ENCODE measurements around the gene COQ8B. TPM values are rescaled to one million over a fixed set of nuclear protein-coding genes. Genes with fewer than 3 reads are reported as not detected.
"Not testable (repeated sequence)": the region's sequence is repeated elsewhere in the genome, so short reads cannot be mapped to it uniquely, and the experiment has no call there.

The COQ8B gene
- total RNA-seq, 1 donor from 2014 or later = 41.6 TPM

DNA sequence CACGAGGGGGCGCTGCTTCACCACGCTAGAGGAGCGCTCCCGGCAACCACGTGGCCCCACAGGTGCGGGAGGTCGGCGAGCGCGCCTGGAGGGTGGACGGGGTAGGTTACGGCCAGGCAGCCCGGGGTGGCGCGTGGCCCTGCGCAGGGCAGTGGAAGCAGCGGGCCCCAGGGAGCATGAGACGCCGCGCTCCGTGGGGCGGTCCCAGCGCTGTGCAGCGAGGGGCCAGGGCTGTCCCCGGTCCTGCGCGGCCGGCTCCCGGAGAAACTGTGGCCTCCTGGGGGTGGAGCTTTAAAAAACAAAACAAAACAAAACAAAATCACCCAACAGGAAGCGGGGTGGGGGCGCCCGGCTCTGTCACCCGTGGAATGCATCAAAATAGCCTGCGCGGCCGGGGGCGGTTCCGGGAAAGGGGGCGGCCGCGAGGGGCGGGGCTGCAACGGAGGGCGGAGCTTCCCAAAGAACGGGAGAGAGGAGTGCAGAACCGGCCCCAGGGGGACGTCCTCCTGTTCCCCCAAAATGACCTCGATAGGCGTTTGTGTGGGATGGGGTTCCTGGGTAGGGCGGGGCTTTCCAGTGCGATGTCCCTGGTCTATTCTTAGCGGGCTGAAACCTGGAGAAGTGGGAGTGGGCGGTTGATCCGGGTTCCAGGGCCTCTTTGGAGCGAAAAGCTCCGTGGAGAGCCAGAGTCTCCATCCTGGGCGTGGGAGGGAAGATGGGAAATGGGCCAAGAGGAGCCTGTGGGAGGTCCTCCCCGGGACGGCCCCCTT lies 53.6 kb downstream of the COQ8B start:
- peaks cover 4% of the 10 kb centered on the region for H3K36me3 Mint-ChIP-seq (ENCODE audit: low read depth)
- H3K4me1 Mint-ChIP-seq (ENCODE audit: low read depth) = peaks cover 20% of the 10 kb centered on the region
- H3K27me3 Mint-ChIP-seq (ENCODE audit: insufficient read depth) = peaks cover 2% of the 10 kb centered on the region
- H3K4me3 Mint-ChIP-seq = peak overlapping the region; percentile 80
- intact Hi-C loops (cut with micrococcal nuclease) = loop anchor here (1.0 kb wide), 9 partner anchors 27 to 599 kb away; partner anchors contain the start of genes ACTMAP, NUMBL and RAB4B
- DNase-seq (ENCODE audit: low spot score) = peak; percentile 87
- peak overlapping the region; percentile 86 for H3K27ac Mint-ChIP-seq
- no peaks in the 10 kb centered on the region for H3K9me3 Mint-ChIP-seq

DNA sequence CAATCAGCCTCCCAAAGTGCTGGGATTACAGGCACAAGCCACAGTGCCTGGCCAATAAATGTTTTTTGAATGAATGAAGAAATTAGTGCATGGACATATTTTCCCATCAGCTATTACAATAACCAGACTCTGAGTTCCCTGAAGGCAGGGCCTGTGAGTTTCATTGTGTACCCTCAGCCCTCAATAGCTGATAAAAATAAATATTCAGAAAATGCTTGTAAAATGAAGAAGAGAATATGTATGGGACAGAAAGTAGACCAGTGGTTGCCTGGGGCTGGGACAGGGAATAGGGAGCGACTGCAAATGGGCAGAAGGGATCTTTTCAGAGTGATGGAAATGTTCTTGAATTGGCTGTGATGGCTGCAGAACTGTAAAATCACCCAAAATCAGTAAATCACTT lies 55.1 kb downstream of the COQ8B start:
- Mint-ChIP-seq H3K4me1 (ENCODE audit: low read depth) (peaks cover 15% of the 10 kb centered on the region), H3K27ac (no peak overlapping the region), H3K9me3 (no peaks in the 10 kb centered on the region), H3K36me3 (ENCODE audit: low read depth) (no peaks in the 10 kb centered on the region), H3K4me3 (peak overlapping the region; percentile 15), H3K27me3 (ENCODE audit: insufficient read depth) (peaks cover 4% of the 10 kb centered on the region)
- intact Hi-C loops (cut with micrococcal nuclease) = loop anchor here (1.0 kb wide), 2 partner anchors 158 to 483 kb away; no protein-coding TSS in a partner anchor
- DNase-seq (ENCODE audit: low spot score) = no peak

DNA sequence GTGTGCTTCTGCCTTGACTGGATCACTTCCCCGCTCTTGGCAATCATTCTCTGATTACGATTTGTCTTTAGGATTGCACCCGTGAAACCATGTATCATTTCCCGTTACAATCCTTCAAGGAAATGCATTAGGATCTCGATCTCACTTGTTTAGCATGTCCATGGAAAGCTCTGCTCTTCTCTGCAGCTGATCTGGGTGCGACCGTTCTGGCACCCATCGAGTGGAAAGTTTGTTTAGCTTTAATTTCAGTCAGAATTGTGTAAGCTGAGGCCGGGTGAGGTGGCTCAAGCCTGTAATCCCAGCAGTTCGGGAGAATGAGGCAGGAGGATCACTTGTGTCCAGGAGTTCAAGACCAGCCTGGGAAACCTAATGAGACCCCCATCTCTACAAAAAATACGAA lies 57.1 kb downstream of the COQ8B start:
- peaks cover 10% of the 10 kb centered on the region for H3K4me1 Mint-ChIP-seq (ENCODE audit: low read depth)
- no peak for DNase-seq (ENCODE audit: low spot score)
- no peaks in the 10 kb centered on the region for H3K9me3 Mint-ChIP-seq
- no peak overlapping the region for H3K4me3 Mint-ChIP-seq
- no peak overlapping the region for H3K27ac Mint-ChIP-seq
- H3K27me3 Mint-ChIP-seq (ENCODE audit: insufficient read depth) = peaks cover 4% of the 10 kb centered on the region
- intact Hi-C loops (cut with micrococcal nuclease) = no loop called here
- no peaks in the 10 kb centered on the region for H3K36me3 Mint-ChIP-seq (ENCODE audit: low read depth)

DNA sequence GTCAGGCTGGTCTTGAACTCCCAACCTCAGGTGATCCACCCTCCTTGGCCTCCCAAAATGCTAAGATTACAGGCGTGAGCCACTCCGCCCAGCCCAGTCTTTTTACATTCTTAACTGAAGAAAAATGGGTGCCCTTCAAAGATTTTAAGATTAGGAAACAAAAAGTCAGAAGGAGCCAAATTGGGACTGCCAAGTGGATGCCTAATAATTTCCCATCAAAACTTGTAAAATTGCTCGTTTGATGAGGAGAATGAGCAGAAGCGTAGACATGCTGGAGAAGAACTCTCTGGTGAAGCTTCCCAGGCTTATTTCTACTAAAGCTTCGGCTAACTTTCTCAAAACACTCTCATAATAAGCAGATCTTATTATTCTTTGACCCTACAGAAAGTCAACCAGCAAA lies 57.6 kb downstream of the COQ8B start:
- no peak for DNase-seq (ENCODE audit: low spot score)
- no peaks in the 10 kb centered on the region for H3K9me3 Mint-ChIP-seq
- no peak overlapping the region for H3K27ac Mint-ChIP-seq
- H3K36me3 Mint-ChIP-seq (ENCODE audit: low read depth) = no peaks in the 10 kb centered on the region
- H3K4me3 Mint-ChIP-seq = no peak overlapping the region
- peaks cover 10% of the 10 kb centered on the region for H3K4me1 Mint-ChIP-seq (ENCODE audit: low read depth)
- intact Hi-C loops (cut with micrococcal nuclease) = no loop called here
- H3K27me3 Mint-ChIP-seq (ENCODE audit: insufficient read depth) = peaks cover 4% of the 10 kb centered on the region

DNA sequence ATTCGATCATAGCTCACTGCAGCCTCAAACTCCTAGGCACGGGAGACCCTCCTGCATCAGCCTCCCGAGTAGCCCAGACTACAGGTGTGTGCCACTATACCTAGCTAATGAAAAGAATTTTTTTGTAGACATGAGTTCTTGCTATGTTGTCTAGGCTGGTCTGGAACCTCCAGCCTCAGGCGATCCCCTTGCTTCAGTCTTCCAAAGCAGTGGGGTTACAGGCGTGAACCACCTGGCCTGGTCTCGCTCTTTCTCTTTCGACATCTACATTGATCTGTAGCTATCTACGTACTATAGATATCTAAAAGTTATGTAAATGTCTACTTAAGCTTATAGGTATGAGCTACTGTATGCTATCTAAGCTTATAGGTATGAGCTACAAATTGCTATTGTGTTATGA lies 58.7 kb downstream of the COQ8B start:
- intact Hi-C loops (cut with micrococcal nuclease) = no loop called here
- Mint-ChIP-seq H3K27ac (no peak overlapping the region), H3K4me3 (no peak overlapping the region), H3K9me3 (no peaks in the 10 kb centered on the region), H3K36me3 (ENCODE audit: low read depth) (no peaks in the 10 kb centered on the region), H3K4me1 (ENCODE audit: low read depth) (no peaks in the 10 kb centered on the region), H3K27me3 (ENCODE audit: insufficient read depth) (peaks cover 4% of the 10 kb centered on the region)
- DNase-seq (ENCODE audit: low spot score) = no peak

DNA sequence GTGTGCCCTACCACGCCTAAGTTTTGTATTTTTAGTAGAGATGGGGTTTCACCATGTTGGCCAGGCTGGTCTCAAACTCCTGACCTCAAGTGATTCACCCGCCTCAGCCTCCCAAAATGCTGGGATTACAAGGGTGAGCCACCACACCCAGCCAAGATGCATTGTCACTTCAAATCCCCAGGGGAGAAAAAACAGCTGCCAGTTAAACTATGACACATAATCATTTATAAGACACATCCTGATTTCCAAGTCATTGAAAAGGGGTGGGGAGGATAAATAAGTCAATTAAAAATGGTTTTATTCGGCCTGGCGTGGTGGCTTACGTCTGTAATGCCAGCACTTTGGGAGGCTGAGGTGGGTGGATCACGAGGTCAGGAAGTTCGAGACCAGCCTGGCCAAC lies 61.0 kb downstream of the COQ8B start:
- DNase-seq (ENCODE audit: low spot score); H3K4me3 Mint-ChIP-seq; intact Hi-C loops (cut with micrococcal nuclease); H3K27me3 Mint-ChIP-seq (ENCODE audit: insufficient read depth); H3K36me3 Mint-ChIP-seq (ENCODE audit: low read depth); H3K4me1 Mint-ChIP-seq (ENCODE audit: low read depth); H3K27ac Mint-ChIP-seq; H3K9me3 Mint-ChIP-seq: not testable (repeated sequence)

DNA sequence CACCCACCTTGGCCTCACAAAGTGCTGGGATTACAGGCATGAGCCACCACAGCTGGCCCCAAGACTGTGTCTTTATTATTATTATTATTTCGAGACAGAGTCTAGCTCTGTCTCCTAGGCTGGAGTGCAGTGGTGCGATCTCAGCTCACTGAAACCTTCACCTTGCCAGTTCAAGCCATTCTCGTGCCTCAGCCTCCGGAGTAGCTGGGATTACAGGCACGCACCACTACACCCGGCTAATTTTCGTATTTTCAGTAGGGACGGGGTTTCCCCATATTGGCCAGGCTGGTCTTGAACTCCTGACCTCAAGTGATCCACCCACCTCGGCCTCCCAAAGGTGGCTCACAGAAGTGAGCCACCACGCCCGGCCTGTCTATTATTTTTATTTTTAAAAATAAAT lies 64.4 kb downstream of the COQ8B start:
- H3K27me3 Mint-ChIP-seq (ENCODE audit: insufficient read depth); H3K4me1 Mint-ChIP-seq (ENCODE audit: low read depth); H3K9me3 Mint-ChIP-seq; intact Hi-C loops (cut with micrococcal nuclease); H3K36me3 Mint-ChIP-seq (ENCODE audit: low read depth); DNase-seq (ENCODE audit: low spot score); H3K4me3 Mint-ChIP-seq; H3K27ac Mint-ChIP-seq: not testable (repeated sequence)

DNA sequence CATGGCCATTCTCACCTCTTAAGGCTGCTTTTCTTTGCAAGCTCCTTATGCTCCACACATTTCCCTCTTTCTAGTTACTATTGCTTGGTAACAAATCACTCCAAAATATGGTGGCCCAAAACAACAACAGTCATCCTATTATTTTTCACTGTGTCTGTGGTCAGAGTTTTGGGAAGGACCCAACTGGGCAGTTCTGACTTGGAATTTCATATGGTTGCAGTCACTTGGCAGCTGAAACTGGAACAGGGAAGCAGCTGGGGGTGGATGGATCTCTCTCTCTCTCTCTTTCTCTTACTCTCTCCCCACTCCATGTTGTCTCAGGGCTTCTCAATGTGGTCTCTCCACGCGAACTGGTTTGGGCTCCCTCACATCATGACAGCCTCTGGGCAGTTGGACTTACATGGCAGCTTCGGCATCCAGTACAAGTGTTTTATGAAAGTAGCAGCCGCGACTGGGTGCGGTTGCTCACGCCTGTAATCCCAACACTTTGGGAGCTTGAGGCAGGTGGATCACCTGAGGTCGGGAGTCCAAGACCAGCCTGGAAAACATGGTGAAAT lies 65.9 kb downstream of the COQ8B start:
- intact Hi-C loops (cut with micrococcal nuclease) = no loop called here
- no peaks in the 10 kb centered on the region for H3K27me3 Mint-ChIP-seq (ENCODE audit: insufficient read depth)

DNA sequence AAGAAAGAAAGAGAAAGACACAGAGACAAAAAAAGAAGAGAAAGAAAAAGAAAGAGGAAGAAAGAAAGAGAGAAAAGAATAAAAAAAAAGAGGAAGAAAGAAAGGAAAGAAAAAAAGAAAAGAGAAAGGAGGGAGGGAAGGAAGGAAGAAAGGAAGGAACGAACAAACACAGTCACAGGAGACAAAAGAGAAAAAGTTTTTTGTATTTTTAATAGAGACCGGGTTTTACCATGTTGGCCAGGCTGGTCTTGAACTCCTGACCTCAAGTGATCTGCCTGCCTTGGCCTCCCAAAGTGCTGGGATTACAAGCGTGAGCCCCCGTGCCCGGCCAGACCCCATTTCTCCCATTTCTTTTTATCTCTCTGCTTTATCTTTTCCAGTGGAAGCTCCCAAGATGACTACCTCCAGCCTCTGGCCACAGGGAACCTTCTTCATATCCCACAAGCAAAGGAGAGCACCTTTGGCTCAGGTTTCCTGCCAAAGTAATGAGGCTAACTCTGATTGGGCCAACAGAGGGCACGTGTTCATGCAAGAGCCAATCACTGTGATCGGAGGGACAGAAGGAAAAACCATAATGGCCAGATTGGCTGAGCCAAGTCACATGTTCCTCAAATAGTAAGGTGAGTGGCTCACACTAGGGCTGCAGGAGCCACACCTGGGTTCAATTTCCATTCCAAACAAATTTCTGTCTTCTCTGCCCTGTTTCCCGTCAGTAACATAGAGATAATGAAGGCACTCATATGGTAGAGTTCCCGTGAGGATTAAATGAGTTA lies 66.6 kb downstream of the COQ8B start:
- DNase-seq (ENCODE audit: low spot score); H3K36me3 Mint-ChIP-seq (ENCODE audit: low read depth); H3K27me3 Mint-ChIP-seq (ENCODE audit: insufficient read depth); intact Hi-C loops (cut with micrococcal nuclease); H3K4me1 Mint-ChIP-seq (ENCODE audit: low read depth); H3K27ac Mint-ChIP-seq; H3K4me3 Mint-ChIP-seq; H3K9me3 Mint-ChIP-seq: not testable (repeated sequence)

More for the DNA sequence above, 65.9 kb downstream of the COQ8B start:
- Mint-ChIP-seq H3K27ac (no peak overlapping the region), H3K36me3 (ENCODE audit: low read depth) (no peaks in the 10 kb centered on the region), H3K4me3 (no peak overlapping the region), H3K4me1 (ENCODE audit: low read depth) (peaks cover 4% of the 10 kb centered on the region), H3K9me3 (no peaks in the 10 kb centered on the region)
- no peak for DNase-seq (ENCODE audit: low spot score)

DNA sequence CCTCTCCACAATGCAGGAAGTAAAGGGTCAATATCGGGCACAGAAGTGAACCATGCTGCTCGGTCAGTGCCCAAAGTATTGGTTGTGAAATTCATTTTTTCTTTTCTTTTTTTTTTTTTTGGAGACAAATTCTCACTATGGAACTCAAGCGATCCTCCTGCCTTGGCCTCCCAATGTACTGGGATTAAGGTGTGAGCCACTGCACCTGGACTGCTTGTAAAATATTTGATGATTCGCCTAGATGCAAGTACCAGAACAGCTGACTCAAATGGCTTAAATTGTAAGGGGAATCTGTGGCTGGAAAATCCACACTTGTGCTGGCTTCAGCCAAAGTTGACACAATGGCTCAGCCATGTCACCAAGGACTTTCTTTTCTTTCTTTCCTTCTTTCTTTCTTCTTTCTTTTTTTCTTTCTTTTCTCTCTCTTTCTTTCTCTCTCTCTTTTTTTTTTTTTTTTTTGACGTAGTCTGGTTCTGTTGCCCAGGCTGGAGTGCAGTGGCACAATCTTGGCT lies 69.9 kb downstream of the COQ8B start:
- peaks cover 7% of the 10 kb centered on the region for H3K4me1 Mint-ChIP-seq (ENCODE audit: low read depth)
- DNase-seq (ENCODE audit: low spot score) = no peak
- no peaks in the 10 kb centered on the region for H3K27me3 Mint-ChIP-seq (ENCODE audit: insufficient read depth)
- H3K27ac Mint-ChIP-seq = no peak overlapping the region
- H3K36me3 Mint-ChIP-seq (ENCODE audit: low read depth) = no peaks in the 10 kb centered on the region
- no peak overlapping the region for H3K4me3 Mint-ChIP-seq
- intact Hi-C loops (cut with micrococcal nuclease) = no loop called here
- no peaks in the 10 kb centered on the region for H3K9me3 Mint-ChIP-seq

DNA sequence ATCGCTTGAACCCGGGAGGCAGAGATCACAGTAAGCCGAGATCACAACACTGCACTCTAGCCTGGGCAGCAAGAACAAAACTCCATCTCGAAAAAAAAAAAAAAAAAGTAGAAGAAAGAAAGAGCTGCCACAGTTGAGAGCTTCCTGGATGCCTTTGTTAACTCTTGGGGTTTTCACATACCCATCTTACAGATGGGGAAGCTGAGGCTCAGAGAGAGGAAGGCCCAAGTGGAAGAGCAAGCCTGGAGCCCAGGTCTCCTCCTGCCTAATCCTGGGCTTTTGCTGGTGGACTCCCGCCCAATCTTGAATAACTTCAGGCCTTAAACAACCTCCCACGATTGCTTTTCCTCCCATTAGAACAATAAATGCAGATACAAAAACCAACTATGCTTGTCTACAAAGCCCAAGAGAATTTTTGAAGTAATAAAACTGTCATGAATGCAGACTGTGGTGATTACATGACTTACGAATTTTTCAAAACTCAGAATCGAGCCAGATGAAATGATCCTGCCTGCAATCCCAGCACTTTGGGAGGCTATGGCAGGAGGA lies 73.9 kb downstream of the COQ8B start:
- no peak overlapping the region for H3K4me3 Mint-ChIP-seq
- H3K27me3 Mint-ChIP-seq (ENCODE audit: insufficient read depth) = no peaks in the 10 kb centered on the region
- no peak for DNase-seq (ENCODE audit: low spot score)
- H3K9me3 Mint-ChIP-seq = no peaks in the 10 kb centered on the region
- no peaks in the 10 kb centered on the region for H3K36me3 Mint-ChIP-seq (ENCODE audit: low read depth)
- H3K27ac Mint-ChIP-seq = no peak overlapping the region
- peaks cover 7% of the 10 kb centered on the region for H3K4me1 Mint-ChIP-seq (ENCODE audit: low read depth)
- intact Hi-C loops (cut with micrococcal nuclease) = no loop called here

DNA sequence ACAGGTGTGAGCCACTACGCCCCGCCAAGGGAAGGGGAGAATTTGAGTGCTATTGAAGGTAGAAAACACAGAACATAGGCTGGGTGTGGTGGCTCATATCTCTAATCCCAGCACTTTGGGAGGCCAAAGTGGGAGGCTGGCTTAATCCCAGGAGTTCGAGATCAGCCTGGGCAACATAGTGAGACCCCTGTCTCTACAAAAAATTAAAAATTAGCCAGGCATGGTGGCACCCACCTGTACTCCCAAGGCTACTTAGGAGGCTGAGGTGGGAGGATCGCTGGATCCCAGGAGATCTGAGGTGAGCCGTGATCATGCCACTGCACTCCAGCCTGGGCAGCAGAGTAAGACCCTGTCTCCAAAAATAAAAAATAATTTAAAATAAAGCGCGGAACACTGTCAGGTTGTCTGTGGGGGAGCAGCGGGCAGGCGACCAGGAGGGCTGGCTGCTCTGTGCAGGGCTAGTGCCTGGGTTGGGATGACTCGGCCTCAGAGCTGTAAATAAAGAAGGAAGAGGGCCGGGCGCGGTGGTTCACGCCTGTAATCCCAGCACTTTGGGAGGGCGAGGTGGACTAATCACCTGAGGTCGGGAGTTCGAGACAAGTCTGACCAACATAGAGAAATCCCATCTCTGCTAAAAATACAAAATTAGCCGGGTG lies 74.5 kb downstream of the COQ8B start:
- no peak for DNase-seq (ENCODE audit: low spot score)
- peaks cover 7% of the 10 kb centered on the region for H3K4me1 Mint-ChIP-seq (ENCODE audit: low read depth)
- no peaks in the 10 kb centered on the region for H3K27me3 Mint-ChIP-seq (ENCODE audit: insufficient read depth)
- intact Hi-C loops (cut with micrococcal nuclease) = no loop called here
- H3K4me3 Mint-ChIP-seq = no peak overlapping the region
- H3K9me3 Mint-ChIP-seq = no peaks in the 10 kb centered on the region
- no peak overlapping the region for H3K27ac Mint-ChIP-seq
- no peaks in the 10 kb centered on the region for H3K36me3 Mint-ChIP-seq (ENCODE audit: low read depth)

Data from activated T-helper 1 cell treated with anti-CD3 and anti-CD28 coated beads, Interleukin-12 subunit alpha, Interleukin-12 subunit beta, Interleukin-2, Interleukin-4 antibody, amounts not matched to agents 30 ng/mL and 10 ng/mL and 1 ng/mL, durations not matched to agents 14 hours and 24 hours and 36 hours (primary cell).